SK-N-SH treated with all-trans-retinoic acid at 6 μM for 48 hours (cell line): ENCODE data around the gene MARCKSL1.

Source experiments
- ATAC-seq: fragments of 200-7000 bp; cut with Tn5 transposase; 3 replicates; pipeline ENCODE4 v1.9.1; 2020; ENCODE audit warnings: mild to moderate bottlenecking, moderate library complexity
- ARNTL ChIP-seq: fragments of 450-650 bp; formaldehyde crosslinking; IDR thresholded peaks from 2 replicates; pipeline ENCODE4 v1.5.0; 2020; ENCODE audit warnings: low read depth, mild to moderate bottlenecking, moderate library complexity, borderline replicate concordance
- BACH2 ChIP-seq: fragments of 250-450 bp; sonication (Bioruptor Pico); IDR thresholded peaks from 2 replicates; pipeline ENCODE4 v1.9.0; 2021; ENCODE audit warnings: mild to moderate bottlenecking, borderline replicate concordance
- CREB5 ChIP-seq: fragments of 250-450 bp; sonication (Bioruptor Pico); IDR thresholded peaks from 2 replicates; pipeline ENCODE4 v1.5.1; 2020; ENCODE audit warnings: low read depth, mild to moderate bottlenecking, moderate library complexity
- CSRNP3 ChIP-seq: fragments of 250-450 bp; sonication (Bioruptor Pico); IDR thresholded peaks from 2 replicates; pipeline ENCODE4 v1.5.1; 2021; ENCODE audit warnings: mild to moderate bottlenecking, moderate library complexity
- GLIS3 ChIP-seq: fragments of 250-450 bp; sonication (Bioruptor Pico); IDR thresholded peaks from 2 replicates; pipeline ENCODE4 v1.5.0; 2020; ENCODE audit warnings: mild to moderate bottlenecking, moderate library complexity
- ISL1 ChIP-seq: fragments of 250-450 bp; sonication (Bioruptor Pico); IDR thresholded peaks from 2 replicates; pipeline ENCODE4 v2.1.2; 2022; ENCODE audit warnings: mild to moderate bottlenecking, moderate library complexity
- OSR1 ChIP-seq: fragments of 250-450 bp; sonication (Bioruptor Pico); IDR thresholded peaks from 2 replicates; pipeline ENCODE4 v1.8.0; 2022; ENCODE audit warnings: moderate library complexity, mild to moderate bottlenecking, inconsistent platforms
- PATZ1 ChIP-seq: fragments of 250-450 bp; sonication (Bioruptor Pico); IDR thresholded peaks from 2 replicates; pipeline ENCODE4 v1.8.0; 2020; ENCODE audit warnings: mild to moderate bottlenecking, moderate library complexity, borderline replicate concordance
- PPARA ChIP-seq: fragments of 250-450 bp; sonication (Bioruptor Pico); IDR thresholded peaks from 2 replicates; pipeline ENCODE4 v1.5.0; 2020; ENCODE audit warnings: mild to moderate bottlenecking, borderline replicate concordance
- RARB ChIP-seq: fragments of 250-450 bp; sonication (Bioruptor Pico); IDR thresholded peaks from 2 replicates; pipeline ENCODE4 v1.8.0; 2021; ENCODE audit warnings: mild to moderate bottlenecking, moderate library complexity
- SNAI2 ChIP-seq: fragments of 250-450 bp; sonication (Bioruptor Pico); IDR thresholded peaks from 2 replicates; pipeline ENCODE4 v1.5.0; 2020; ENCODE audit warnings: mild to moderate bottlenecking, moderate library complexity
- TCF4 ChIP-seq: fragments of 250-450 bp; sonication (Bioruptor Pico); IDR thresholded peaks from 2 replicates; pipeline ENCODE4 v1.8.0; 2021; ENCODE audit warnings: mild to moderate bottlenecking, moderate library complexity, borderline replicate concordance
- TOX ChIP-seq: fragments of 250-450 bp; sonication (Bioruptor Pico); IDR thresholded peaks from 2 replicates; pipeline ENCODE4 v1.8.0; 2021; ENCODE audit warnings: mild to moderate bottlenecking, moderate library complexity, borderline replicate concordance
- ZFP3 ChIP-seq: fragments of 250-450 bp; sonication (Bioruptor Pico); IDR thresholded peaks from 2 replicates; pipeline ENCODE4 v1.5.0; 2020; ENCODE audit warnings: mild to moderate bottlenecking, moderate library complexity
- ZFP30 ChIP-seq: fragments of 450-650 bp; formaldehyde crosslinking; IDR thresholded peaks from 2 replicates; pipeline ENCODE4 v1.5.0; 2022; ENCODE audit warnings: mild to moderate bottlenecking, moderate library complexity
- ZNF70 ChIP-seq: fragments of 450-650 bp; formaldehyde crosslinking; IDR thresholded peaks from 2 replicates; pipeline ENCODE4 v1.5.0; 2020; ENCODE audit warnings: mild to moderate bottlenecking, moderate library complexity
- ZNF8 ChIP-seq: fragments of 450-650 bp; formaldehyde crosslinking; IDR thresholded peaks from 2 replicates; pipeline ENCODE4 v1.5.0; 2020; ENCODE audit warnings: mild to moderate bottlenecking, moderate library complexity
- TF ChIP-seq, protein P1 (sequence below): fragments of 250-450 bp; sonication (Bioruptor Pico); IDR thresholded peaks from 2 replicates; pipeline ENCODE4 v1.5.0; 2020; ENCODE audit warnings: mild to moderate bottlenecking, moderate library complexity

MARCKSL1 gene

DNA sequence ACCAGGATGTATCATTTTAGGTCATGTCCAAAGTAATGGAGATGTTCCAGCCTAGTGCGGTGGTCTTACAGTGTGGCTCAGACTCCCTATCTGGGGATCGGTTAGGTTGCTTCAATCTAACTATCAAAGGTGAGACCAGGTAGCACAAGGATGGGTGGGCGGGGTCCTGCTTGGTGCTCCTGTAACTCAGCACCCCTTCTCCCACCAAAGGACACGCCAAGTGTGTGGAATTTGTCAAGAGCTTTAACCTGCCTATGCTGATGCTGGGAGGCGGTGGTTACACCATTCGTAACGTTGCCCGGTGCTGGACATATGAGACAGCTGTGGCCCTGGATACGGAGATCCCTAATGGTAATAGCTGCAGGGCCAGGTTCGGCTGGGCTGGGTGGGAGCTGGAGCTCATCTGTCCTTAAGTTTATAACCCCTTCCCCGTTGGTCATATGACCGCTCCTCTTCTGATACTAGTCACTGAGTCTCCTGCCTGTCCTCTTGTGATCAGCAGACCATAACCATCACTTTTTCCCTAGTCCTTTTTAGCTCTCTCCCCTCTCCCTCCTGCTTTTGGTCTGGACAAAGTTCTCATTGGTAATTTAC lies 5.4 kb downstream of the MARCKSL1 start:
- TF ChIP-seq, protein P1, sequence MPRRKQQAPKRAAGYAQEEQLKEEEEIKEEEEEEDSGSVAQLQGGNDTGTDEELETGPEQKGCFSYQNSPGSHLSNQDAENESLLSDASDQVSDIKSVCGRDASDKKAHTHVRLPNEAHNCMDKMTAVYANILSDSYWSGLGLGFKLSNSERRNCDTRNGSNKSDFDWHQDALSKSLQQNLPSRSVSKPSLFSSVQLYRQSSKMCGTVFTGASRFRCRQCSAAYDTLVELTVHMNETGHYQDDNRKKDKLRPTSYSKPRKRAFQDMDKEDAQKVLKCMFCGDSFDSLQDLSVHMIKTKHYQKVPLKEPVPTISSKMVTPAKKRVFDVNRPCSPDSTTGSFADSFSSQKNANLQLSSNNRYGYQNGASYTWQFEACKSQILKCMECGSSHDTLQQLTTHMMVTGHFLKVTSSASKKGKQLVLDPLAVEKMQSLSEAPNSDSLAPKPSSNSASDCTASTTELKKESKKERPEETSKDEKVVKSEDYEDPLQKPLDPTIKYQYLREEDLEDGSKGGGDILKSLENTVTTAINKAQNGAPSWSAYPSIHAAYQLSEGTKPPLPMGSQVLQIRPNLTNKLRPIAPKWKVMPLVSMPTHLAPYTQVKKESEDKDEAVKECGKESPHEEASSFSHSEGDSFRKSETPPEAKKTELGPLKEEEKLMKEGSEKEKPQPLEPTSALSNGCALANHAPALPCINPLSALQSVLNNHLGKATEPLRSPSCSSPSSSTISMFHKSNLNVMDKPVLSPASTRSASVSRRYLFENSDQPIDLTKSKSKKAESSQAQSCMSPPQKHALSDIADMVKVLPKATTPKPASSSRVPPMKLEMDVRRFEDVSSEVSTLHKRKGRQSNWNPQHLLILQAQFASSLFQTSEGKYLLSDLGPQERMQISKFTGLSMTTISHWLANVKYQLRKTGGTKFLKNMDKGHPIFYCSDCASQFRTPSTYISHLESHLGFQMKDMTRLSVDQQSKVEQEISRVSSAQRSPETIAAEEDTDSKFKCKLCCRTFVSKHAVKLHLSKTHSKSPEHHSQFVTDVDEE: no peak
- TF ChIP-seq TOX (CRISPR knock-in tag) (no peak), CSRNP3 (CRISPR knock-in tag) (no peak), GLIS3 (CRISPR knock-in tag) (no peak), SNAI2 (CRISPR knock-in tag) (no peak), ARNTL (CRISPR knock-in tag) (no peak), RARB (CRISPR knock-in tag) (no peak), OSR1 (no peak), BACH2 (no peak)
- ATAC-seq: no peak

GRCh38 chr1:32329931-32330466 lies 6.0 kb downstream of the MARCKSL1 start:
- ATAC-seq: no peak
- TF ChIP-seq ZFP30 (CRISPR knock-in tag) (no peak), ZNF70 (no peak), ARNTL (CRISPR knock-in tag) (no peak), CSRNP3 (CRISPR knock-in tag) (no peak), PPARA (no peak), TCF4 (no peak), CREB5 (CRISPR knock-in tag) (no peak), PATZ1 (CRISPR knock-in tag) (no peak), GLIS3 (CRISPR knock-in tag) (no peak), ZFP3 (CRISPR knock-in tag) (no peak), ISL1 (CRISPR knock-in tag) (no peak)

DNA sequence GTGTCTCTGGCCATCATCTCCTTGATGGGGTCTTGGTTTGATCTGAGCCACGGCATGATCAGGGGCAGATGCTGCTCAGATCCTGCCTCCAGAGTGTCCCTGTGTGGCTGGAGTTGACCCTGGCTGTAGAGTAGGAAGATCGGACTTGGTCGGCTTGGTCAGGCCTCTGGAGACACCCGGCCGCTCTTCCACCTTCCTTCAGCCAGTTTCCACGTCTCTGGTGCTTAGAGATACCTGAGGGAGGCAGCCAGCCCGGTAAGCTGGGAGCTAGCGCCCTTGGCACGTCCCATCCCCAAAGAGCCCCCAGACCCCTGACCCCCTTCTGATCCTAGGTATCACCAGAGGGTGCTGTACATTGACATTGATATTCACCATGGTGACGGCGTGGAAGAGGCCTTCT lies 8.8 kb downstream of the MARCKSL1 start:
- no peak for ATAC-seq
- no peak for TF ChIP-seq ZNF8
- no peak for TF ChIP-seq TCF4
- TF ChIP-seq, protein P1: no peak
